ENCODE measurements around the gene VAMP2.
"Not testable (repeated sequence)": the region's sequence is repeated elsewhere in the genome, so short reads cannot be mapped to it uniquely, and the experiment has no call there.

The VAMP2 gene

DNA sequence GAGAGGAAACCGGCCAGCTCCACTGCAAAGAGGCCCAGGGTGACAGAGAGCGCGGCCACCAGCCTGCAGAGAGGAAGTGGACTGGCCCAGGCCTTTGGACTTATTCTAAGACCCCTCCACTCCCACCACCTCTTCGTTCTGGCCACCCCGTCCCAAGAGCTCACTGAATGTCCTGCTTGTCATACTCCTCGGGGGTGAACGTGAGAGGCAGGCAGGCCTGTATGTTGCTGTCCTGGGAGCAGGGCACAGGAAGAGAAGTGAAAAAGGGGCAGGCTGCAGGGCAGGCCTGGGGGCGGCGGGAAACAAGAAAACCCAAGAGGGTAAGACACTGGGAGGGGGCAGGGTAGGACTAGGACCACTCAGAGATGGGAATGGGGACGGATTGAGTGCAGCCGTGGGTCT, 13.0 kb upstream of the VAMP2 start:
- peak; percentile 6 for DNase-seq

DNA sequence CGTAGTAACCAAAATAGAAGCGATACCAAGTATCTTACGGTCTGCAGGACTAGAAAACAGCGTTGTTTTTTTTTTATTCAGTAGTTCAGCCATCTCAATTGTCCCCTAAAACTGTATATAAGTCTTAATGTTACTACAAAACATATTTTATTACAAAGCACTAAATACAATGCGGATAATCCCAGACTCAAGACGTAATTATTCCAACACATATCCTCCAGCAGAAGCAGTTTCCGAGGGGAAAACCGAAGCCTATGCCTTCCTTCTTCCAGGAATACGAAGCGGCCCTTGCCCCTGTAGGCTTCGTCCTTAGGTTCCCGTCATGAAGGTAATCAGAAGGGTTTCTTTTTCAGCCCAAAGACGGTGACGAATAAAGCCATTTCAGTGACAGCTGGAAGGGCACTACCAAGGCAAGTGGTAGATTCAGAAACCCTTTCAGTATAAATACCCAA, 11.1 kb upstream of the VAMP2 start:
- no peak for DNase-seq

DNA sequence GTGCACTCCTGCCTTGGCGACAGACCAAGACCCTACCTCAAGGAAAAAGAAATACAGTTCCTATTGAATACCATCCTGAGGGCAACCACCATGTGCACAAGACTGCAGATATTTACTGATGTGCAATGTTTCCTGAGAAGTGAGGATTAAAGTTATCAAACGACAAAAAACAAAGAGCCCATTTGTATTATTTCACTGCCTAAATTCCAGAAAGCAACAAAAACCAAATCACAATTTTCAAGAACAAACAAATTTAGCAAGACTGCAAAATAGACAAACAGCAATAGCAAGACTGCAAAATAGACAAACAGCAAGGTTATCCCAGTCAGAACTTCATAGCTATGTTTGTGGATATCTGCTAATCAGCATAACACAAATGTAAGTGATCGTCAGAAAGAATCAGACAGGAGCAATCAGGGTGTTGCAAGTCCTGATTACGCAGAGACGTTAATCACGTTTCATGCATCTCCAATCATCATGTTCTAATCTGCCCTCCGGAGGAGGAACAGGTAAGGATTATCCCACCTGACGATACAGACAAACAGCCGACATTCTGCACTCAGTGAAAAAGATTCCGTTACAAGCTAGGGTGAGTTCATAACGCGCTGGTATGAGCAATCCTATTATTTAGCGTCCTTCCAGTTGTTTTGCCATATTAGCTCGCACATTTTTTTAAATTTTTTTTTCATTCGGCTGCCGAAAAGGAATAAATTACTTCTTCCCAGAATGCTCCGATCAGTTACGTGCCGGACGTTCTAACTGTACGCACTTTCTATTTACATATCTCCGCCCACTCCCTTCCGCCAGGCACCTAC, 10.5 kb upstream of the VAMP2 start:
- peak; percentile 91 for DNase-seq

DNA sequence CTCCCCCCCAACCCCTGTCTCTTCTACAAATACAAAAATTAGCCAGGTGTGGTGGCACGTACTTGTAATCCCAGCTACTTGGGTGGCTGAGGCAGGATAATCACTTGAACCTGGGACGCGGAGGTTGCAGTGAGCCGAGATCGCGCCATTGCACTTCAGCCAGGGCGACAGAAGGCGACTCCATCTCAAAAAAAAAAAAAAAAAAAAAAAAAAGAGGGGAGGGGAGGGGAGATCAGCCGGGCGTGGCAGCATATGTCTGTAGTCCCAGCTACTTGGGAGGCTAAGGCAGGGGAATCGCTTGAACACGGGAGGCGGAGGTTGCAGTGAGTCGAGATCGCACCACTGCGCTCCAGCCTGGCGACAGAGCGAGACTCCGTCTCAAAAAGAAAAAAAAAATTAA, 7.4 kb upstream of the VAMP2 start:
- DNase-seq, result not testable (repeated sequence)

DNA sequence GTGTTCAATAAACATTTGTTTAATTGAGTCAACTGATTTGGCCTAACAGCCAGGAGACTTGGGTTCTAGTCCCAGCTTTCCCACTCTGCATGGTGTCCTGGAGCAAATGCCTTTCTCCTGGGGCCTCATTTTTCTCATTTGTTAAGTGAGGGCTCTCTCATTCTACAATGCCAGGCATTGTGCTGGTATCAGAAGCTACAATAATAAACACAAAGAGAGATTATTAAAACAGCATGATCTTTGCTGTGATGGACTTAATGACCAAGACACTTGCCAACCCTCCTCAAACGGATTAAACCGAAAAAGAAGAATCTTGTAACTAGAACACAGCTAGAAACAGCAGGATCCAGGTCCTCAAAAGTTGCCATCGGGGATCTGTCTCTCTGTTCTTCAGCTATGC, 4.8 kb upstream of the VAMP2 start:
- DNase-seq, result no peak

DNA sequence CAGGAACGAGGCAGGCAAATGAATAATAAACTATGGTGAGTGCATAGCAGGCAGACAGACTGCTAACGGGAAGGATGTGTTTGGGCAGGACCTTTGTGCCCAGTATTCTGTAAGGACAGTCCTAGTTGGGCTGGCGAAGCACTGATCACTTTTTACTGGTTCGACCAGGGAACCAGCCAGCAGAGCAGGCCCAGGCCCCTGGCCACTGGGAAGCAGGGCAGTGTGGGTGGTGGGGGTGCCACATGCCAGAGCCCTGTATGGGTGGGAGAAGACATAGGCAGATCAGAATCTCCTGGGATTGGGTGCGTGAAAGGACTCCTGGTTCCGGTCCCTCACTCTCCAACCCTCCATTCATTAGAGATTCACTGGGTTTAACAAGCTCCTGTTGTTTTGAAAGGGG, 4.0 kb upstream of the VAMP2 start:
- DNase-seq, result no peak

DNA sequence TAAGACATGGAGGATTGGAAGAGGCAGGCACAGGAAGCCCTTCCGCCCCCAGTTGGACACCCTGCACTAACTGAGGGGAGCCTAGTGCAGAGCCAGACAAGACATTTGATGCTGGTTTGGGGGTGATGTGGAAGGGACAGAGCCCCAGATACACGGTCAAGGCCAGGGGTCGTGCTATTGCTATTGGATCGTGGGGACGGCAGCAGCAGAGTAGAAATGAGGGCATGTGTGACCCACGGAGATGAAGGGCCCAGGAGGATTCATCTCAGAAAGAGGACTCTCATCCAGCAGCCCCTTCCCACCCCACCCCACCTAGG, 2.0 kb upstream of the VAMP2 start:
- DNase-seq, result no peak

DNA sequence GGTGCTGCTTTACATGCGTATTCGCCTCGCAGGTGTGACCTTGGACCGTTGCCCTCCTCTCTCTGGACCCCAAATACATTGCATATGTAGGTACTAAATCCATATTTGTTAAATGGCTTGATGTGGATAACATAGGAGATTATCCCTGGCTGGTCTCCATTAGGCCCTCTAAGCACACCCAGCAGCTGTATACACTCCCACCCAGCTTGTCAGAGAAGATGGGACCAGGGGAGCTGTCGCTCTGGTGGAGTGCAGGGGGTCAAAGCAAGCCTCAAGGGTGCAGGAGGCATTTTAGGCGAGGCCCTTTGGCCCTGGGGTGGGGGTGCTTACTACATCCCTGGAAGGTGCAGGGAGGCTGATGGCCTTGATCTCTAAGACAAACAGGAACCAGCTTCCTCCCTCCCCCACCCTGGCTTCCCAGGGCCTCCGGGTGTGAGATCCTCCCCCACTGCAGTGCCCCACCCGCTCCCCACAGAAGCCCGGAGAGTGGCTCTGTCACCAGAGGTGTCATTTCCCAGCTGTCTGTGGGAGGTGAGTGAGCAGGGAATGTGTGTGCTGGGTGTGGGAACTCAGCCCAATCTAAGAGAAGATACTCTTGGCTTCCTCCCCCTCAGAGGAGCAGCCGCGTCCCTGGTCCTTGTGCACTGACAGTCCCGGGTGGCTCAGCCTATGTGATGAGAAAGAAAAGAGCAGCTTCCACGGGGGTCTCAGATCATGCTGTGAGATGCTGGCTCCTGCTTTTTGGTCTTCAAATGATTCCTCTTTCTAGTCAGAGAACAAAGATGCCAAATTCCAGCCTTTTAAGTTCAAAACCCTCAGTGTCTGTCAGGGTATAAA, 1.4 kb upstream of the VAMP2 start:
- peak; percentile 71 for DNase-seq

DNA sequence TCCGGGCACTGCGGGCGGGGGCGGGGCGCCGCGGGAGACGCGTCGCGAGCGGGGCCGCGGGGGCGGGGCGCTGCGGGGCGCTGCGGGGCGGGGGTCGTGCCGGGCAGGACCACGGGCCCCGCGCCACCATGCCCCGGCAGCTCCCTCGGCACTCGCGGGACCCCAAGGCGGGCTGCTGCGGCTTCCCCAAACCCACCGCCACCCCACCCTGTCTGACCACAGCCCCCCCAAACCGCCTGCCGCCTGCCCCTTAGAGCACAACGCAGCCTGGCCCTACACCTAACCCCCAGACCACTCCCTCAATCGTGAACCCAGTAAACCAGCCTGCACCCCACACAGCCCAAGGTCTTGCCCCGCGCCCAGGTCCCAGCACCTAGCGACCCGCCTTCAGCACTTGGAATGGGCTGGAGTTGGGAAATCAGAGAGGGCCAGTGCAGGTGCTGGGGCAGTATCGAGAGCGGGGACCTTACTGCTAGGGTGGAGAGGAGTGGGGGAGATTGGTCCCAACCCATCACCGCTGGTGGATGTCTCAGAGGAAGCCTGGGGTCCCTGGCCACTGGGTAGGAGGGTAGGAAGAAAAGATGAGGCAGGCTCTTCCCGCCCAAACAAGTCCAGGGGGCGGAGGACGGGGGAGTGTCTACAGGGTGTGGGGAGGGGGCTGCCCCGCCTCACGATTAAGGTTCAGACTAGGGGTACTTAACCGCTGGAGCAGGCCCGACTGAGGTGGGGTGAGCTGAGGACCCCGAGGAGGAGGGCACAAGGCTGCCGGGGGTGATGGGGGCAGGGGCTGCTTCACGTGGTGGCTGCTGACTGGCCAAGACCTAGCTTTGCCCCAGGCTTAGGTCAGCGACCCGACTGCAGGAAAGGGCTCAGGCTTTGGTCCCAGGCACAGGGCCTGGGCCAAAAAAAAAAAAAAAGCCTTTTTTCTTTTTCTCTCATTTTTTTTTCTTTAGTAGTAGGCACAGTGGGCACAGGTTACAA, 539 bp upstream of the VAMP2 start:
- no peak for DNase-seq

DNA sequence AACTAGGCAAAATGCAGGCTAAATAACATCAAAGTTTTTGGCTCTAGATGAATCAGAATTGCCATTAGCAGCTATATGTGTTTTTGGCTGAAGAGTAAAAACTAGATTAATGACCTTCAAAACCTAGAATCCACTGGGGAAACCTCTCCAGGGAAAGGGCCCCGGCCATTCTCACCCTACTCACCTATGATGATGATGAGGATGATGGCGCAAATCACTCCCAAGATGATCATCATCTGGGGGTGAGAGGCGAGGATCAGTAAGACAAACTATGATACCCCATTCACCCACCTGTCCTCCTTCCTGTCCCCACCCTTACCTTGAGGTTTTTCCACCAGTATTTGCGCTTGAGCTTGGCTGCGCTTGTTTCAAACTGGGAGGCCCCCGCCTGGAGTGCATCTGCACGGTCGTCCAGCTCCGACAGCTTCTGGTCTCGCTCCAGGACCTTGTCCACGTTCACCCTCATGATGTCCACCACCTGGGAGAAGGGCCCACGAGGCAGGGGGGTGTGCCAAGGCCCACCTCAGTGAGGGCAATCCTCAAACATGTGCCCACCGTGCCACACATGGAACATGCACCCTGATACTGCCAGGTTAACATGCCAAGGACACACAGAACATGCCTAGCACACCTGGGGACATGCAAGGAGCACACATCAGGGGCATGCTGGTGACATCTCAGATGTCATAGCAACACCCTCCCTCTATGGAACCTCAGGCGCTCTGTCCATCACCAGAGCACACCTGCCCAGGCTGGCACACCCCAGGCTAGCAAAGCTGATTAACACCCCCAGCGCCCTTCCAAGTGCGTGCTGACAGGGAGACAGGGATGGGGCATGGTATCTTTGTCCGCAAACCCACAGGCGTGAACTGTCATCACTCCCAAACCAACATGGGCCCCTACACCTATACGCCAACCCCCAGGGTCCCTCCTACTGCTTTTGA, 1.2 kb downstream of the VAMP2 start:
- DNase-seq, result no peak

DNA sequence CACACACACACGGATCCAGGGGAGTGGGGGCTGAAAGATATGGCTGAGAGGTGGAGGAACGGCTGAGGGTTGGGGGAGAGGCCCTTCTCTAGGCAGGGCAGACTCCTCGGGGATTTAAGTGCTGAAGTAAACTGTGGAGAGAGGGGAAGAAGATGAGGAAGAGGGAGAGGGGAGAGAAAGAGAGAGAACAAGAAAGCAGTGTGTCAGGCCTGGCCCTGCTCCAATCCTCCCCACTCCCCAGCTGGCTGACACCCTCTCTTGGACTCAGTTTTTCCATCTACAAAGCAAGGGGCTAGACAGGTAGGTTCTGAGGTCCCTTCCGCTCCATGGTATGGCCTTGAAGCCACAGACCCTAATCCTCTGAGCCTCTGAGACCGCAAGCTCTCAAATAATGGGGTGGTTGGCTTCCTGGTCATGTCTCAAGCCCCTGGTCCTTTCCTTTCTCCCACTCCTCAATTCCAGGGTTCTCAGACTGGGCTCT, 2.0 kb downstream of the VAMP2 start:
- no peak for DNase-seq

DNA sequence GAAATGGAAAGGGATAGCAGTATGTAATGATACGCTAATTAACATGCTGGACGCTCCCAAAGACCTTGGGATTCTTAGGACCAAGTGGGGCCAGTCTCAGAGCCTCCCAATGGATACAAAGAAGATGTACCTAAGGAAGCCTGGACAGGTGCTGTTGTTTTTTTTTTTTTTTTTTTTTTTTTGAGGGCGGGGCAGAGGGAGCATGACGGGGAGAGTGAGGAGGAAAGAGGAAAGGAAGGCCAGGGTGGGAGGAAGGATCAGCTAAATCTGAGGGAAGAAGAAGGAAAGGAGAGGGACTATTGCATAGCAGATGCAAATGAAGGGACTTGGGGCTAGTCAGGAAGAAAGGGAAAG, 2.5 kb downstream of the VAMP2 start:
- no peak for DNase-seq

DNA sequence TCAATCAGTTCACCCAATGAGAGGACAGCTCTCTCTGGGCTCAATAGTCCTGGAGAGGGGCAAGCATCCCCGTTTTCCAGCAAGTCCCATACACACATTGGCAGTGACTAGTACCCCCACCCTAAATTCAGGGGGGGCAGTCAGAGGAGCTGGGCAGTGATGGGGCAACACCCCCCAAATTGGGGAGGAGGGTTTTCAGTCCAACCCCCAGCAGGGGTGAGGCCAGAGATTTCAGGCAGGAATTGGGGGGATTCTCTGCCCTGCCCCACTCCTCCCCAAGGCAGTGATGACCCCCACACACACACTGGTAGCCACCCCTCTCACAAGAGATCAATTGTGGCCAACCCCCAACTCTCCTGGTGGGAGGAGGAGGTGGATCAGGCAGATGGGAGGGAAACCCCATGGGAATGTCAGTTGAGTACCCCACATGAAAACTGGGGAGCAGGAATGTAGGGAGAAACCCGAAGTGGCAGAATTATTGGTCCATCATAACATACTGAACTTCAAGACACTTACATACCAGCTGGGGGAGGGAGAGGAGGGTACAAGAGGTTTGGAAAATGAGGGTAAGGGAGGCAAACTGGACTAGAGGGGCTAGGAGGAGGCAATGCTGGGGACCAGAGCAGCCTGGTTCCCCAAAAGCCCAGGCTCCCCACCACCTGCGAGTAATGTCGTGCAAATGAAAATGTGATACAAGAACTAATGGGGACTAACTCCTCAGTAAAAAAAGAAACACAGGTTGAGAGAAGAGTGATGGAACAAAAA, 3.1 kb downstream of the VAMP2 start:
- no peak for DNase-seq

DNA sequence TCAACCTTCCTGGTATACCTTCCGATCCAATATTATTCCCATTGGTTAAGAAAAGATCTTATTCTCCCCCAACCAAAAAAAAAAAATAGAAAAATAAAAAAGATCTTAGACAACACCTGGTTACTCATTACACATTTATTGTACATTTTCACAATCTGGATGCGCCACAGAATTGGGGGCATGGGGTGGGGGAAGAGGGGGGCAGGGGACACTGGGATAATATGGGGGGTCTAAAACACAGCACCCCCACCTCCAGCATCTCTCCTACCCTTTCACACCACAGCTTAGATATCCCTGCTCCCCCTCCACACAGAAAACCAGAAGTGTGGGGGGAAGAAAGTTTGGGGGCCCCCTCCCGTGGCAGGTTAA, 3.7 kb downstream of the VAMP2 start:
- no peak for DNase-seq

DNA sequence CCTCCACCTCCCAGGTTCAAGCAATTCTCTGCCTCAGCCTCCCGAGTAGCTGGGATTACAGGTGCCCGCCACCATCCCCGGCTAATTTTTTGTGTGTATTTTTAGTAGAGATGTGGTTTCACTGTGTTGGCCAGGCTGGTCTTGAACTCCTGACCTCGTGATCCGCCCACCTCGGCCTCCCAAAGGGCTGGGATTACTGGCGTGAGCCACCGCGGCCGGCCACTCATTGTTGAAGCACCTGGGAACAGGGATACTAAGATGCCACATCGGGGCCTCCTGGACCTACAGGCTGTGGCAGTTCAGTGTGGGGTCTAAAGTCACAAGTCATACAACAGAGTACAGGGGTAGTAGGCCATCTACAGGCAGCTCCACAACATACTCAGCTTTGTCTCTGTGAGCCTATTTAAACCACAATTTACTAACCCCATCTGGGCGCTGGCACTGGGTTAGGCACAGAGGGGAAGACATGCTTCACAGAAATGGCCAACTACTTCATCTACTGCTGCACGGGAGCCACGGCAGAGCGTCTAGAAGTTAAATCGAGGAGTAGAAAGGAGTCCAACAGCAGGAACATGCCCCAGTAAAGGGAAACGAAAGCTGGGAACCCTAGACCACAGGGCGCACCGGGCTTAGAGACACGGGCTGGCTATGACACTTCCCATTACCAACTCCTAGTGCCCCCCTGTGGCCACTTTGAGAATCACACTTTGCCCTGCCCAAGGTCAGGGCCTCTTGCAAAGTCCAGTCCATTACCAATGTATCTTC, 4.3 kb downstream of the VAMP2 start:
- peak; percentile 82 for DNase-seq

DNA sequence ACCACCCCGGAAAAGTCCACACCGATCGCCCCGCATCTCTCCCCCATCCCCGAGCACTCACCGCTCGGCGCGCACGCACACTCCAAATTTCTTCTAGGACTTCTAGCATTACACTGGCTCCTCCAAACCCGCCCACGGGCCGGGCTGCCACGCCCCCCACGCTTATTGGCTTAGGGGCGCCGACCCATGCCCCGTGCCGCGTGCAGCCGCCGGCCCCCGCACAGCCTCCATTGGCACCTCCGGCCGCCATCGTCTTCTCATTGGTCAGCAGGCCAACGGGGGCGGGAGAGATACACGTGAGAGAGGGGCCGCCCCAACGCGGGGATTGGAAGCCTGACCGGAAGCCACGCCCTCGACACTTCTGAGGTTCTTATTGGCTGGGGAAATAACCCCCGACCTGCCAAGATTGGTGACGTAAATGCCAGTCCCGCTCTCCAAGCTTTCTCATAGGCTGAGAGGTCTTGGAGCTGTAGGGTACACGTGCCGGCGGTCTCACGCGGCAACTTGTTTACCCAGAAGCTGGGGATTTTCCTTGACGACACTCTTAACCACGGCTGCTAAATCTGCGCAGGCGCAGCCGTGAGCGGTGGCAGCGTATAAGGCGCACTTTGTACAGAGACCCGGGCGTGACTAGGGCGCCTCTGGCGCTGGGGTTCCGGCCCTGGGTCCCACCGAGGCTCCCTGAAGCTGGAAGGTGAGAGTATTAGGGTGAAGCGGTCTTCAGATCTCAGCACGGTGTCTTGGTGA, 6.3 kb downstream of the VAMP2 start:
- DNase-seq, result peak; percentile 100

DNA sequence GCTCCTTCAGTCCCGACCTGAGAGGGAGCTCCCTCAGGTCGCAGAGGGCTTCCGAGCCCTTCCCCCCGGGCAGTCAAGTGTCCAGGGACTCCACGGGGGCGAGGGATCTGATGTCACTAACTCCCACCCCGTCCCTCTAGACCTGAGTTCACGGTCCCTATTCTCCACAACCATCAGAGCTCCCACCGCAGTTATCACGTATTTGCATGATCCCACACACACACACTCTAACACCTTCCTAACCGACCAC, 6.8 kb downstream of the VAMP2 start:
- DNase-seq, result no peak

DNA sequence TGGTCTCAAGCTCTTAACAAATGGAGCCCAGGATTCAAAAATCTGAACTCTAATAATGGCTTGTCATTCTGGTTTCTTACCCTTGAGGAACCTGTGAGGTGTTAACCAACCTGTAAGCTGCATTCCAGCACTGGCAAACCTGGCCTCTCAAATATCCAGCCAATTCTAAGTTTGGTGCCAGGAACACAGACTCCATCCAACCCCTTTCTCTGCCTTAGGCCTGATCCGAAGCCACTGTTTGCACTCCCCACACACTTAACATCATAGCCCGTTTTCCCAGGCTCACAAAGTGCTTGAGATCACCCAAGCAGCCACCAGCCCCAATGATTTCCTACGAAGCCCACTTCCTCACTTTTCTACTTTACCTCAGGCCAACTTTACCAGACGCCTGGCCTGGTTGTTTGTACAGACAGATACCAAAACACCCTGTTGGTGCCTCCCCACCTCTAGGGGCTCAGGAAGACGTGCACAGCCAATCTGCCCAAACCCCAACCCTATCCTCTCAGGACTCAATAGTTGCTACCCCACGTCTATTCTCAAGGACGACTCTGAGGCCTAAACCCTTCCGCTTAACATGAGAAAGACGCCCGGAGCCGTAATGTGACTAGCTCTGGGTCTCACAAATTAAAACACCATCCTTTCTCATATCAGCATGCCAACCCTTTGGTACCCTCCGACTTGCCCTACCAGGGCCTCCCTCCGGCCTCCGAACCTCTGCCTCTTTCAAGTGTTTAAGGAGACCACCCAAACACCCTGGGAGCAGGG, 7.3 kb downstream of the VAMP2 start:
- peak; percentile 37 for DNase-seq

DNA sequence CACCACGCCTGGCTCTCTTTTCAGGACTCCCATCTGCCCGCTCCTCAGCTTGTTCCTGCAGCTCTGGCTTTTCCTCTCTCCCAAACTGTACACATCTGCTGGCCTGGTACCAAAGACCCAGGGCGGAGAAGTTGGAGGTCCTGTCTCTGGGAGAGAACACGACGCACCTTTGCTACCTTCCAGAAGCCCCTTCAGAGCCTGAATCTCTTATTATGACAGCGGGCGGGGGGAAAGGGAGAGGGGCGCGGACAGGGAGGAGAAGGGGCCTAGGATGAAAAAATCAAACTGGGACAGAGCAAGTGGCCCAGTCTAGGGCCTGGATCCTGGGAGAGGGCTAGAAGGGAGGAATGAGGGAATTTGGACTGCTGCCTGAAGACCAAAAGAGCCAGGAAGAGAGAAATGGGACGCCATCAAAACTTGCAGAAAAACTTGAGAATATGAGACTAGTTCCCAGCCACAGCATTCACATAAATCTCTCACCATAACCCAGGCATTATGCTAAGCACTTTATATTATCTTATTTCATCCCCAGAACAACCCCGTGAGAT, 8.1 kb downstream of the VAMP2 start:
- DNase-seq, result no peak

All from central memory CD4-positive, alpha-beta T cell (primary cell).